GM21825 (cell line): ENCODE data around the gene XRCC5.
"Not testable (repeated sequence)": the region's sequence is repeated elsewhere in the genome, so short reads cannot be mapped to it uniquely, and the experiment has no call there.

ENCODE experiments used
- ATAC-seq: cut with Tn5 transposase; IDR thresholded peaks from one replicate; pipeline ENCODE4 v1.9.1; 2021; ENCODE audit warnings: mild to moderate bottlenecking, moderate library complexity; ENCODE audit not compliant: unreplicated experiment

Gene XRCC5

GRCh38 chr2:216116418-216116817 lies 7.3 kb downstream of the XRCC5 start:
- no peak for ATAC-seq

DNA sequence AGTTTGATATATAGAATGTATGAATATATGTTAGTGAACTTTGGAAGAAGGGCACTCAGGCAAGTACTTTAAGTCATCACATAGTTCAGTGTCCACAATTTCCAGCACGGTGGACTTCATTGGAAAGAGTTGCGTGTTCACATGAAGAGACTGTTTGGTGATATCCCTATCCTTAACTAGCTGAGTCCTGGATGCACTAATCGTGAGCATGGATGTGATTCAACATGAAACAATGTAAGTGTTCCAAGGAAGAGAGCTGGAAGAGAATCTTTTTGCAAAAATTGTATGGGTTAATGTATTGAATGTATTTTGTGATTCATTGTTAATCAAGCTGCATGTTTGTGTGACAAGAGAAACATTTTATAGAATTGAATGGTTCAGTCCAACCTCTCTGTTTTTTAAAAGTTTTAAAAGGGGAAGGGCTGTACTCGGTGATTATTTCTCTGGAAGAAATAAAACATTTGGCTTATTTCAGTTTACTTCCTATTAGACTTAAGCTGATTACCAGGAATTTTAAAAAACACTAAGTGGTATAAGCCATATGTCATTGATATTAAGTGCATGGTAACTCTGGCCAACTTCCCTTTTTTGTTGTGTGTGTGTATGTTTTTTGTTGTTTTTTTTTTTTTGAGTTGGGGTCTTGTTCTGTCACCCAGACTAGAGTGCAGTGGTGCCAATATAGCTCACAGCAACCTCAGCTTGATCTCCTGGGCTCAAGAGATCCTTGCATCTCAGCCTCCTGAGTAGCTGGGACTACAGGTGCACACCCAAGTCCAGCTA lies 8.6 kb downstream of the XRCC5 start:
- no peak for ATAC-seq

- no peak for ATAC-seq
Measured at GRCh38 chr2:216118474-216118873, 9.3 kb downstream of the XRCC5 start.

DNA sequence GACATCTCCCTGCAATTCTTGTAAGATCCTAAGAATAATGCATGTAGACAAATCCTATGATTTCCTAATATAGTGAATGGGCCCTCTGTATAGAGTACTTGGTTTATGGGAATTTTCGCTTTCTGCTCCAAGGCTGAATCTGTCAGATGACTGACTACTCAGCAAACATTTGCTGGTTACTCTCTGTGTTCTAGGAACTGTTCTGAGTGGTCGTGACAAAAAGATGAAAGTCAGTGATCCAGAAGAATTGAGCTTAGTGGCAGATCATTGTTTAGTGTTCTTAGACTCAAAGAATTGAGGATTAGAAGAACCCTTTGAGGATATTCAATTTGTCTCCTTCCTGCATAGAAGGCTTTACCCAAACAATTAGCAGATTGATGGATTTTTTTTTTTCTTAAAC lies 10.0 kb downstream of the XRCC5 start:
- ATAC-seq: no peak

DNA sequence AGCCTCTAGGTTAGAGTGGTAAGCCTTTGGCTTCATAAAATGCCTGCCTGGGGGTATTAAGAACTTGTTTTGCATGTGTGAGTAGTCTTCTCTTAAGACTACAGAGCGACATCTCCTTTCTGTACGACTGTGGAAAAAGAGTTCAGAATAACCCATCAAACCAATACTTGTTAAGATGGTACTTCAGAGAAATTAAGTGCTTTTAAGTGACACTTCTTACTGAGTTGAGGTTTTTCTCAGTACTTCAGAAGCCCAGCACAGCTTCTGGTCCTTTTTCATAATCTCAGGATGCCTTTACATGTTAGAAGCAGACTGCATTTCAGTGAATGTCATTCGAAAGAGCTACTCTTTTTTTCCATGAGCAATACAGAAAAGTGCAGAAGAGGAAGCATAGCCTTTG lies 10.8 kb downstream of the XRCC5 start:
- no peak for ATAC-seq

- no peak for ATAC-seq
Measured at GRCh38 chr2:216121255-216121654, 12.1 kb downstream of the XRCC5 start.

- no peak for ATAC-seq
Measured at GRCh38 chr2:216126943-216127342, 17.8 kb downstream of the XRCC5 start.

- no peak for ATAC-seq
Measured at GRCh38 chr2:216130346-216130971, 21.3 kb downstream of the XRCC5 start.

- no peak for ATAC-seq
Measured at GRCh38 chr2:216131175-216131926, 22.2 kb downstream of the XRCC5 start.

- ATAC-seq: no peak
Measured at GRCh38 chr2:216132585-216132984, 23.4 kb downstream of the XRCC5 start.

GRCh38 chr2:216133397-216133796 lies 24.2 kb downstream of the XRCC5 start:
- ATAC-seq: no peak

DNA sequence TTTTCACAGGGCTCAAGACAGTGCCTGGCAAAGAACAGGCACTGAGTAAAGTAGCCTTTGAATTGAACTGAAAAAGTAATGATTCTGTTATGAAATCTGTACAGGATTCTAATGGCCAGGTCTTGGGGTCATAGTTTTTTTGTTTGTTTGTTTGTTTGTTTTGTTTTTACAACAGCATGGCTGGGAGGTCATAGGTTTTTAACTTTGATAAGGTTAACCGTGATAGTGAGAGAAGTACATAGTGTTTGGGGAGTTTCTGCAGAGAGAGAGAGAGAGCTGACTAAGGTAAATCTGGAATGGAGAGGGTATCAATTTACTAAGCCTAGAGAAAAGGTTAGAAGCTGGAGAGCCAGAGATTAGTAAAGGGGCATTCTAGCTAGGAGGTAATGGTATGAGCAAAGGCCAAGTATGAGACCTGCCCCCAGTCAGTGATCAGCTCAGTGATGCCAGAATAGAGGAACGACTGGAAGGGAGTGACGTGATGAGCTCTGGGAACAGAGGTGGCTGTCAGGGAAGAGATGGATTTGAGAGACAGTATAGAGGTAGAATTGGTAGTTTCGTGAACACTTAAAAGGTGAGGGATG lies 25.9 kb downstream of the XRCC5 start:
- ATAC-seq: no peak

DNA sequence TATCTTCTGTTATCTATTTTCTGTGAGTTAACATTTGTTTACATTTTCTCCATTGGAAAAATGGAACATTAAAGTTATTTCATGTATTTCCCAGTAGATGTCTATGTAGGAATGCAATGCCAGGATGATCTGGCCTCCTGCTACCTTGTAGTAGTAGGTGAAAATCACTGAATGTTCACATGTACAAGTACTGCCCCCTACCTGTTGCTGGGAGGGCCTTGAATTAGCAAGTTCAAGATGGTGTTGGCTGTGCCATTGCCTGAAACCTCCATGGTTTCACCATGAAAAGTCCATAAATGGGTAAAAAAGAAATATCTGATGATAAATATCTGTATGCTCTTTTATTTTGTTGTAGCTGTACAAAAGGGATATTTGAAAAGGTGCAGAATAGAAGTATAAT lies 30.7 kb downstream of the XRCC5 start:
- ATAC-seq: no peak

GRCh38 chr2:216141516-216141915 lies 32.4 kb downstream of the XRCC5 start:
- not testable (repeated sequence) for ATAC-seq

- peak; percentile 97 for ATAC-seq
Measured at GRCh38 chr2:216142540-216142939, 33.4 kb downstream of the XRCC5 start.

DNA sequence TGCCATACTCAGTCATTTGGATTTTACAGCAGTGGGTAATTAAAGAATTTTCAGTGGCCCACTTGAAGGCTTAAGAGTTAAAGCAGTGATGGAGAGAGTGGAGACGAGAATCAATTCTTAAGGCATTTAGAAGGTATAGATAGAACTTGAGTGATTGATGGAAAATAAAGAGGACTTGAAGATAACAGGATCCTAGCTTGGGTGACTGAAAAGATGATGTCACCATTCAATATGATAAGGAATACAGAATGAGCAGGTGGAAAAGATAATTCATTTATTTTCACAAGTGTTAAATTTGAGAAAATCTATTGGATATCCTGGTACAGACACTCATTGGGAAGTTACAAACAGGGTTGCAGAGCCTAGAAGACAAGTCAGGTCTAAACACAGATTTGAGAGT lies 35.2 kb downstream of the XRCC5 start:
- ATAC-seq: no peak

DNA sequence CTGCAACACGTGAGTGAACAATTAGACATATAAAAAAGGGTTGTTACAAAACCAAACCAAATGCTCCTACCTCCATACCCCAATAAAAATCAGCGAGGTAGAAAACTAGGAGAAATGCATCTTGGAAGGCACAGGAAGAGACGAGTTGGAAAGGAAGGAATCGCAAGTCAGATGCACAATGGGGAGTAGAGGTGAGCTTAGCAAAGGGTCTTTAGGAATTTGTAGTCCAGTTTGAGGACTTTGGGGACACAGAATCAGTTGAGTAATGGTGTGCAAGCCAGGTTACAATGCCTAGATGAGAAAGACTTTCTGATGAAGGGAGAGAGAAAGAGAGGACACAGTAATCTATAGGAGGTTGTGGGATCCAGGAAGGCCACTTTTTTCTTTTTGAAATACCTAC lies 35.7 kb downstream of the XRCC5 start:
- no peak for ATAC-seq

- ATAC-seq: no peak
Measured at GRCh38 chr2:216146573-216146972, 37.4 kb downstream of the XRCC5 start.

GRCh38 chr2:216147172-216148131 lies 38.3 kb downstream of the XRCC5 start:
- ATAC-seq: no peak

- no peak for ATAC-seq
Measured at GRCh38 chr2:216148983-216149382, 39.8 kb downstream of the XRCC5 start.
